SK-N-SH (cell line): Measurements from ENCODE around the gene LIME1. TPM values are rescaled to one million over a fixed set of nuclear protein-coding genes. Genes with fewer than 3 reads are reported as not detected.
A peak's percentile ranks its signal among the peaks of the same experiment; 100 is the strongest.

Experiments
- CTCF ChIA-PET: fragments of 300-600, 350-600 bp; formaldehyde crosslinking; extraction: SDS; loops from one replicate; lab custom pipeline; 2021; lab: Yijun Ruan, JAX
- POLR2A ChIA-PET: fragments of 350-600 bp; sonication (Branson Sonifier 250); formaldehyde crosslinking; extraction: SDS; loops from one replicate; lab custom pipeline; 2020; ENCODE audit warnings: antibody characterized with exemption, inconsistent platforms; lab: Yijun Ruan, JAX
- DNase-seq: peaks from one replicate; pipeline ENCODE4 v3.0.0; 2012
- H2AFZ ChIP-seq: fragments of 200-600 bp; sonication (generic); 2 replicates; pipeline ENCODE4 v1.8.1; 2016; ENCODE audit warnings: antibody characterized with exemption, mild to moderate bottlenecking, low read depth
- H3F3A ChIP-seq: fragments of 200-600 bp; sonication (generic); replicated peaks from 2 replicates; pipeline ENCODE3; 2016; ENCODE audit warnings: antibody characterized with exemption, mild to moderate bottlenecking; ENCODE audit not compliant: insufficient read depth
- H3K27ac ChIP-seq, 2 experiments: fragments of 200-500 bp in 1 of 2; fragments of 200-600 bp in 1 of 2; sonication (Bioruptor generic) in 1 of 2; sonication (generic), shearing (Covaris generic) in 1 of 2; 2 replicates each; pipeline versions ENCODE4 v1.5.1 to v1.6.1; 2014 to 2016; ENCODE audit warnings: low read depth in 2 of 2, inconsistent platforms in 1 of 2, low read length in 1 of 2, mild to moderate bottlenecking in 1 of 2, mixed read lengths in 1 of 2
- H3K27me3 ChIP-seq: fragments of 200-600 bp; sonication (generic), shearing (Covaris generic); 2 replicates; pipeline ENCODE4 v1.6.1; 2016; ENCODE audit warnings: mixed run types; ENCODE audit not compliant: insufficient read depth
- H3K36me3 ChIP-seq, 2 experiments: fragments of 200-500 bp in 1 of 2; fragments of 200-600 bp in 1 of 2; sonication (Bioruptor generic) in 1 of 2; sonication (generic) in 1 of 2; replicated peaks in 1 of 2; 2 replicates each; pipeline versions ENCODE3 to v1.5.1; 2014 to 2016; ENCODE audit warnings: low read length in 1 of 2, mild to moderate bottlenecking in 1 of 2; ENCODE audit not compliant: insufficient read depth in 2 of 2, control insufficient read depth in 1 of 2
- H3K4me1 ChIP-seq, 2 experiments: fragments of 200-500 bp in 1 of 2; fragments of 200-600 bp in 1 of 2; sonication (Bioruptor generic) in 1 of 2; sonication (generic), shearing (Covaris generic) in 1 of 2; 2 replicates each; pipeline versions ENCODE4 v1.5.1 to v1.6.1; 2014 to 2016; ENCODE audit warnings: low read depth in 1 of 2, low read length in 1 of 2, mixed run types in 1 of 2; ENCODE audit not compliant: insufficient read depth in 2 of 2, control insufficient read depth in 1 of 2
- H3K4me2 ChIP-seq: fragments of 200-600 bp; sonication (generic), shearing (Covaris generic); 2 replicates; pipeline ENCODE4 v1.6.1; 2017; ENCODE audit warnings: mixed run types
- H3K4me3 ChIP-seq, 2 experiments: fragments of 200-500 bp in 1 of 2; fragments of 200-600 bp in 1 of 2; sonication (Bioruptor generic) in 1 of 2; sonication (generic), shearing (Covaris generic) in 1 of 2; 2 replicates each; pipeline versions ENCODE4 v1.5.1 to v1.8.1; 2014 to 2016; ENCODE audit warnings: low read depth in 2 of 2, inconsistent platforms in 1 of 2, low read length in 1 of 2, mild to moderate bottlenecking in 1 of 2, mixed read lengths in 1 of 2, moderate library complexity in 1 of 2
- H3K79me2 ChIP-seq: fragments of 200-600 bp; sonication (generic); 2 replicates; pipeline ENCODE4 v1.8.1; 2017; ENCODE audit warnings: mild to moderate bottlenecking; ENCODE audit not compliant: insufficient read depth
- H3K9ac ChIP-seq: fragments of 200-600 bp; sonication (generic); 2 replicates; pipeline ENCODE4 v1.6.1; 2017; ENCODE audit warnings: mixed run types
- H3K9me2 ChIP-seq: fragments of 200-600 bp; sonication (generic); 2 replicates; pipeline ENCODE4 v1.6.1; 2017; ENCODE audit warnings: mixed run types
- H3K9me3 ChIP-seq: fragments of 200-600 bp; sonication (generic); 2 replicates; pipeline ENCODE4 v1.6.1; 2017; ENCODE audit warnings: mixed run types, mild to moderate bottlenecking, moderate library complexity
- H4K20me1 ChIP-seq: fragments of 200-600 bp; sonication (generic); 2 replicates; pipeline ENCODE4 v1.6.1; 2017; ENCODE audit warnings: mild to moderate bottlenecking, mixed run types; ENCODE audit not compliant: insufficient read depth
- CHD2 ChIP-seq: fragments of 150-350 bp; IDR thresholded peaks from 2 replicates; pipeline ENCODE4 v1.6.1; 2018; ENCODE audit warnings: low read length; ENCODE audit not compliant: partially characterized antibody
- EP300 ChIP-seq, 2 experiments: IDR thresholded peaks; 2 replicates each; pipeline versions ENCODE4 v1.4.0 to v1.6.1; 2012; ENCODE audit warnings: borderline replicate concordance in 1 of 2, low read depth in 1 of 2, low read length in 1 of 2
- EZH2phosphoT487 ChIP-seq: fragments of 200-600 bp; sonication (generic); IDR thresholded peaks from 2 replicates; pipeline ENCODE4 v1.6.1; 2017; ENCODE audit warnings: low read depth, mixed run types, mild to moderate bottlenecking, antibody characterized with exemption, moderate library complexity, borderline replicate concordance
- MXI1 ChIP-seq: IDR thresholded peaks from 2 replicates; pipeline ENCODE4 v1.6.1; 2012; ENCODE audit warnings: mild to moderate bottlenecking, low read depth, low read length, improper control_type of control experiment
- NRF1 ChIP-seq: IDR thresholded peaks from 2 replicates; pipeline ENCODE4 v1.6.1; 2012; ENCODE audit warnings: low read depth, mild to moderate bottlenecking, low read length
- RAD21 ChIP-seq: IDR thresholded peaks from 2 replicates; pipeline ENCODE4 v1.6.1; 2012; ENCODE audit warnings: mild to moderate bottlenecking, low read length
- SMC3 ChIP-seq: IDR thresholded peaks from 2 replicates; pipeline ENCODE4 v1.6.1; 2012; ENCODE audit warnings: low read depth, low read length, improper control_type of control experiment
- USF1 ChIP-seq: IDR thresholded peaks from 2 replicates; pipeline ENCODE4 v1.4.0; 2012; ENCODE audit warnings: low read depth, borderline replicate concordance
- YY1 ChIP-seq: IDR thresholded peaks from 2 replicates; pipeline ENCODE4 v1.4.0; 2012; ENCODE audit warnings: low read depth, mild to moderate bottlenecking
- ZBTB33 ChIP-seq: IDR thresholded peaks from 2 replicates; pipeline ENCODE4 v1.4.0; 2012; ENCODE audit warnings: low read depth, borderline replicate concordance
- WGBS: methylation state at CpG from one replicate; pipeline ENCODE4 v1.1.6; 2017; ENCODE audit warnings: low lambda C conversion rate; 5-methylcytosine and 5-hydroxymethylcytosine counted together
- polyA plus RNA-seq, 3 experiments: library from polyadenylated mRNA; depleted of rRNA; stranded (reverse); fragments of >200 nt; gene quantifications; 2 replicates each; pipeline ENCODE4 v1.2.3, GENCODE V29; 2012
- TF ChIP-seq, protein P1 (sequence below): fragments of 200-600 bp; sonication (generic); IDR thresholded peaks from 2 replicates; pipeline ENCODE4 v1.6.1; 2017; ENCODE audit warnings: antibody characterized with exemption, mild to moderate bottlenecking, moderate library complexity
- TF ChIP-seq, protein P2 (sequence below): IDR thresholded peaks from 2 replicates; pipeline ENCODE4 v1.6.1; 2012; ENCODE audit warnings: mild to moderate bottlenecking, low read depth, low read length, moderate library complexity

LIME1 gene
- polyA plus RNA-seq, 1 of the 3 experiments (the other 2 are of a cell fraction): 10.9 TPM

GRCh38 chr20:63706027-63706695 is 30.3 kb upstream of the LIME1 start:
- ChIA-PET POLR2A (no interaction called here), CTCF (interaction anchor here (1.1 kb wide), 2 partner anchors 12 to 267 kb away, joined by 3 to 4 read pairs; no protein-coding TSS in a partner anchor)
- Histone ChIP-seq H3K4me1 (peaks cover 0 to 30% of the 10 kb centered on the region in 2 experiments; a peak in 1 of 4 replicates), H3K36me3 (peaks cover 36 to 38% of the 10 kb centered on the region in 2 experiments), H2AFZ (no peak overlapping the region), H3F3A (peaks cover 4% of the 10 kb centered on the region)
- no peak for DNase-seq
- TF ChIP-seq MXI1: no peak
- no peak for TF ChIP-seq YY1
- no peak for TF ChIP-seq ZBTB33
- no peak for TF ChIP-seq RAD21
- no peak for TF ChIP-seq EZH2phosphoT487
- TF ChIP-seq SMC3: no peak
- TF ChIP-seq NRF1: no peak
- TF ChIP-seq, all 33 proteins: peak for 0
- Histone ChIP-seq H3K27ac (peak overlapping the region in 1 of 2 experiments; percentile 65; a peak in 1 of 4 replicates), H3K9me3 (no peaks in the 10 kb centered on the region), H3K9me2 (no peaks in the 10 kb centered on the region), H3K9ac (peak overlapping the region; percentile 89; the same call in 1 of the 2 replicates), H3K27me3 (no peaks in the 10 kb centered on the region), H4K20me1 (no peaks in the 10 kb centered on the region), H3K4me3 (peak overlapping the region; percentile 70 to 90; a peak in 3 of 4 replicates), H3K4me2 (peak overlapping the region; percentile 92), H3K79me2 (peaks cover 64% of the 10 kb centered on the region)
- 65% methylated on average over 11 of the region's 12 CpGs for WGBS

GRCh38 chr20:63706852-63707557 is 29.5 kb upstream of the LIME1 start:
- H3K27me3 ChIP-seq: no peaks in the 10 kb centered on the region
- peak overlapping the region; percentile 70 to 90 for H3K4me3 ChIP-seq
- H3K79me2 ChIP-seq: peaks cover 72% of the 10 kb centered on the region
- H3K27ac ChIP-seq: peak overlapping the region; percentile 65 to 71
- H3K9me2 ChIP-seq: no peaks in the 10 kb centered on the region
- peak overlapping the region; percentile 92 for H3K4me2 ChIP-seq
- H3F3A ChIP-seq: peaks cover 4% of the 10 kb centered on the region
- peaks cover 3% of the 10 kb centered on the region for H3K9me3 ChIP-seq
- H3K36me3 ChIP-seq: peaks cover 40 to 46% of the 10 kb centered on the region in 2 experiments
- no peak overlapping the region for H2AFZ ChIP-seq
- 31% methylated on average over 21 of the region's 56 CpGs for WGBS
- H4K20me1 ChIP-seq: no peaks in the 10 kb centered on the region
- H3K9ac ChIP-seq: peak overlapping the region; percentile 89
- POLR2A ChIA-PET: interaction anchor here (1.0 to 2.6 kb wide), 7 partner anchors 10 to 54 kb away, joined by 3 to 22 read pairs (median 4); partner anchors contain the start of genes RTEL1, STMN3 and TNFRSF6B
- CTCF ChIA-PET: interaction anchor here (0.9 to 1.4 kb wide), 4 partner anchors 13 to 273 kb away, joined by 3 to 4 read pairs (median 4); no protein-coding TSS in a partner anchor
- peaks cover 0 to 24% of the 10 kb centered on the region in 2 experiments; a peak in 1 of 4 replicates for H3K4me1 ChIP-seq
- peak; percentile 70 for DNase-seq
- TF ChIP-seq USF1: no peak
- peak; percentile 40 for TF ChIP-seq RAD21
- TF ChIP-seq, protein P1, sequence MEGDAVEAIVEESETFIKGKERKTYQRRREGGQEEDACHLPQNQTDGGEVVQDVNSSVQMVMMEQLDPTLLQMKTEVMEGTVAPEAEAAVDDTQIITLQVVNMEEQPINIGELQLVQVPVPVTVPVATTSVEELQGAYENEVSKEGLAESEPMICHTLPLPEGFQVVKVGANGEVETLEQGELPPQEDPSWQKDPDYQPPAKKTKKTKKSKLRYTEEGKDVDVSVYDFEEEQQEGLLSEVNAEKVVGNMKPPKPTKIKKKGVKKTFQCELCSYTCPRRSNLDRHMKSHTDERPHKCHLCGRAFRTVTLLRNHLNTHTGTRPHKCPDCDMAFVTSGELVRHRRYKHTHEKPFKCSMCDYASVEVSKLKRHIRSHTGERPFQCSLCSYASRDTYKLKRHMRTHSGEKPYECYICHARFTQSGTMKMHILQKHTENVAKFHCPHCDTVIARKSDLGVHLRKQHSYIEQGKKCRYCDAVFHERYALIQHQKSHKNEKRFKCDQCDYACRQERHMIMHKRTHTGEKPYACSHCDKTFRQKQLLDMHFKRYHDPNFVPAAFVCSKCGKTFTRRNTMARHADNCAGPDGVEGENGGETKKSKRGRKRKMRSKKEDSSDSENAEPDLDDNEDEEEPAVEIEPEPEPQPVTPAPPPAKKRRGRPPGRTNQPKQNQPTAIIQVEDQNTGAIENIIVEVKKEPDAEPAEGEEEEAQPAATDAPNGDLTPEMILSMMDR: peak; percentile 24; the same call in 1 of the 2 replicates
- no peak for TF ChIP-seq EP300 (IDR thresholded peaks at IDR 0.05; ENCODE audit: borderline replicate concordance in 1 of 2, low read depth in 1 of 2, low read length in 1 of 2)
- TF ChIP-seq, protein P2, sequence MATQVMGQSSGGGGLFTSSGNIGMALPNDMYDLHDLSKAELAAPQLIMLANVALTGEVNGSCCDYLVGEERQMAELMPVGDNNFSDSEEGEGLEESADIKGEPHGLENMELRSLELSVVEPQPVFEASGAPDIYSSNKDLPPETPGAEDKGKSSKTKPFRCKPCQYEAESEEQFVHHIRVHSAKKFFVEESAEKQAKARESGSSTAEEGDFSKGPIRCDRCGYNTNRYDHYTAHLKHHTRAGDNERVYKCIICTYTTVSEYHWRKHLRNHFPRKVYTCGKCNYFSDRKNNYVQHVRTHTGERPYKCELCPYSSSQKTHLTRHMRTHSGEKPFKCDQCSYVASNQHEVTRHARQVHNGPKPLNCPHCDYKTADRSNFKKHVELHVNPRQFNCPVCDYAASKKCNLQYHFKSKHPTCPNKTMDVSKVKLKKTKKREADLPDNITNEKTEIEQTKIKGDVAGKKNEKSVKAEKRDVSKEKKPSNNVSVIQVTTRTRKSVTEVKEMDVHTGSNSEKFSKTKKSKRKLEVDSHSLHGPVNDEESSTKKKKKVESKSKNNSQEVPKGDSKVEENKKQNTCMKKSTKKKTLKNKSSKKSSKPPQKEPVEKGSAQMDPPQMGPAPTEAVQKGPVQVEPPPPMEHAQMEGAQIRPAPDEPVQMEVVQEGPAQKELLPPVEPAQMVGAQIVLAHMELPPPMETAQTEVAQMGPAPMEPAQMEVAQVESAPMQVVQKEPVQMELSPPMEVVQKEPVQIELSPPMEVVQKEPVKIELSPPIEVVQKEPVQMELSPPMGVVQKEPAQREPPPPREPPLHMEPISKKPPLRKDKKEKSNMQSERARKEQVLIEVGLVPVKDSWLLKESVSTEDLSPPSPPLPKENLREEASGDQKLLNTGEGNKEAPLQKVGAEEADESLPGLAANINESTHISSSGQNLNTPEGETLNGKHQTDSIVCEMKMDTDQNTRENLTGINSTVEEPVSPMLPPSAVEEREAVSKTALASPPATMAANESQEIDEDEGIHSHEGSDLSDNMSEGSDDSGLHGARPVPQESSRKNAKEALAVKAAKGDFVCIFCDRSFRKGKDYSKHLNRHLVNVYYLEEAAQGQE: no peak
- no peak for TF ChIP-seq CHD2
